Measurements from ENCODE around the gene RET.

GRCh38 chr10:43077421-43078171 is 727 bp downstream of the RET start:
- TF ChIP-seq EZH2phosphoT487 (IDR thresholded peaks at IDR 0.05; ENCODE audit: borderline replicate concordance, low read length) (no peak), CTCF (IDR thresholded peaks at IDR 0.05; ENCODE audit: low read depth, low read length, poor library complexity, severe bottlenecking) (no peak)

All from DOHH2 (cell line).